Measurements from ENCODE around the gene ISLR2.

The ISLR2 gene

DNA sequence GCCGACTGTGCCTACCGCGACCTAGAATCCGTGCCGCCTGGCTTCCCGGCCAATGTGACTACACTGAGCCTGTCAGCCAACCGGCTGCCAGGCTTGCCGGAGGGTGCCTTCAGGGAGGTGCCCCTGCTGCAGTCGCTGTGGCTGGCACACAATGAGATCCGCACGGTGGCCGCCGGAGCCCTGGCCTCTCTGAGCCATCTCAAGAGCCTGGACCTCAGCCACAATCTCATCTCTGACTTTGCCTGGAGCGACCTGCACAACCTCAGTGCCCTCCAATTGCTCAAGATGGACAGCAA is 44.5 kb downstream of the ISLR2 start:
- no peaks in the 10 kb centered on the region for H3K4me1 Mint-ChIP-seq (ENCODE audit: low read depth)
- DNase-seq: peak; percentile 13
- H3K9me3 Mint-ChIP-seq: no peaks in the 10 kb centered on the region
- no peaks in the 10 kb centered on the region for H3K27me3 Mint-ChIP-seq
- no peak overlapping the region for H3K27ac Mint-ChIP-seq
- no peak overlapping the region for H3K4me3 Mint-ChIP-seq
- H3K36me3 Mint-ChIP-seq (ENCODE audit: low read depth): no peaks in the 10 kb centered on the region

DNA sequence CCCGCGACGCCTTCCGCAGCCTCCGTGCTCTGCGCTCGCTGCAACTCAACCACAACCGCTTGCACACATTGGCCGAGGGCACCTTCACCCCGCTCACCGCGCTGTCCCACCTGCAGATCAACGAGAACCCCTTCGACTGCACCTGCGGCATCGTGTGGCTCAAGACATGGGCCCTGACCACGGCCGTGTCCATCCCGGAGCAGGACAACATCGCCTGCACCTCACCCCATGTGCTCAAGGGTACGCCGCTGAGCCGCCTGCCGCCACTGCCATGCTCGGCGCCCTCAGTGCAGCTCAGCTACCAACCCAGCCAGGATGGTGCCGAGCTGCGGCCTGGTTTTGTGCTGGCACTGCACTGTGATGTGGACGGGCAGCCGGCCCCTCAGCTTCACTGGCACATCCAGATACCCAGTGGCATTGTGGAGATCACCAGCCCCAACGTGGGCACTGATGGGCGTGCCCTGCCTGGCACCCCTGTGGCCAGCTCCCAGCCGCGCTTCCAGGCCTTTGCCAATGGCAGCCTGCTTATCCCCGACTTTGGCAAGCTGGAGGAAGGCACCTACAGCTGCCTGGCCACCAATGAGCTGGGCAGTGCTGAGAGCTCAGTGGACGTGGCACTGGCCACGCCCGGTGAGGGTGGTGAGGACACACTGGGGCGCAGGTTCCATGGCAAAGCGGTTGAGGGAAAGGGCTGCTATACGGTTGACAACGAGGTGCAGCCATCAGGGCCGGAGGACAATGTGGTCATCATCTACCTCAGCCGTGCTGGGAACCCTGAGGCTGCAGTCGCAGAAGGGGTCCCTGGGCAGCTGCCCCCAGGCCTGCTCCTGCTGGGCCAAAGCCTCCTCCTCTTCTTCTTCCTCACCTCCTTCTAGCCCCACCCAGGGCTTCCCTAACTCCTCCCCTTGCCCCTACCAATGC is 45.1 kb downstream of the ISLR2 start:
- H3K4me1 Mint-ChIP-seq (ENCODE audit: low read depth): no peaks in the 10 kb centered on the region

DNA sequence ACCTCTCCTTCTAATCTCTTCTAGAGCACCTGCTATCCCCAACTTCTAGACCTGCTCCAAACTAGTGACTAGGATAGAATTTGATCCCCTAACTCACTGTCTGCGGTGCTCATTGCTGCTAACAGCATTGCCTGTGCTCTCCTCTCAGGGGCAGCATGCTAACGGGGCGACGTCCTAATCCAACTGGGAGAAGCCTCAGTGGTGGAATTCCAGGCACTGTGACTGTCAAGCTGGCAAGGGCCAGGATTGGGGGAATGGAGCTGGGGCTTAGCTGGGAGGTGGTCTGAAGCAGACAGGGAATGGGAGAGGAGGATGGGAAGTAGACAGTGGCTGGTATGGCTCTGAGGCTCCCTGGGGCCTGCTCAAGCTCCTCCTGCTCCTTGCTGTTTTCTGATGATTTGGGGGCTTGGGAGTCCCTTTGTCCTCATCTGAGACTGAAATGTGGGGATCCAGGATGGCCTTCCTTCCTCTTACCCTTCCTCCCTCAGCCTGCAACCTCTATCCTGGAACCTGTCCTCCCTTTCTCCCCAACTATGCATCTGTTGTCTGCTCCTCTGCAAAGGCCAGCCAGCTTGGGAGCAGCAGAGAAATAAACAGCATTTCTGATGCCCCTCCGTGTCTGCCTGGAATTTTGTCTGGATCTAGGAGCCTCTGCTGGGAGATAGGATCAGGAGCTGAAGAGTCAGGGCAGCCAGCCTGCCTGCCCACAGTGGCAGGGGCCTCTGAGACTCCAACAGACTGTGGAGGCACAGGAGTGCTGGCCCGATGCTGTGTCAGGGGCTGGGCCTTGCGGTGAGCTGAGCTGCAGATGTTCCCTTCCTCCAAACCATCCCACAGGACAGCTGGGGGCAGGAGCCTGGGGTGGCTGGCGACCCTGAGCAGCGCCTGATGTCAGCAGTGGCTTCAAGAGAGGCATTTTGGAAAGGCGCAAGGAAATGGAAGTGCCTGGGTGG is 46.2 kb downstream of the ISLR2 start:
- Mint-ChIP-seq H3K4me3 (no peak overlapping the region), H3K4me1 (ENCODE audit: low read depth) (no peaks in the 10 kb centered on the region), H3K27ac (no peak overlapping the region), H3K9me3 (no peaks in the 10 kb centered on the region), H3K27me3 (no peaks in the 10 kb centered on the region), H3K36me3 (ENCODE audit: low read depth) (no peaks in the 10 kb centered on the region)
- no peak for DNase-seq

More for the DNA sequence above, 45.1 kb downstream of the ISLR2 start:
- no peak for DNase-seq
- Mint-ChIP-seq H3K9me3 (no peaks in the 10 kb centered on the region), H3K4me3 (no peak overlapping the region), H3K27ac (no peak overlapping the region), H3K27me3 (no peaks in the 10 kb centered on the region), H3K36me3 (ENCODE audit: low read depth) (no peaks in the 10 kb centered on the region)

DNA sequence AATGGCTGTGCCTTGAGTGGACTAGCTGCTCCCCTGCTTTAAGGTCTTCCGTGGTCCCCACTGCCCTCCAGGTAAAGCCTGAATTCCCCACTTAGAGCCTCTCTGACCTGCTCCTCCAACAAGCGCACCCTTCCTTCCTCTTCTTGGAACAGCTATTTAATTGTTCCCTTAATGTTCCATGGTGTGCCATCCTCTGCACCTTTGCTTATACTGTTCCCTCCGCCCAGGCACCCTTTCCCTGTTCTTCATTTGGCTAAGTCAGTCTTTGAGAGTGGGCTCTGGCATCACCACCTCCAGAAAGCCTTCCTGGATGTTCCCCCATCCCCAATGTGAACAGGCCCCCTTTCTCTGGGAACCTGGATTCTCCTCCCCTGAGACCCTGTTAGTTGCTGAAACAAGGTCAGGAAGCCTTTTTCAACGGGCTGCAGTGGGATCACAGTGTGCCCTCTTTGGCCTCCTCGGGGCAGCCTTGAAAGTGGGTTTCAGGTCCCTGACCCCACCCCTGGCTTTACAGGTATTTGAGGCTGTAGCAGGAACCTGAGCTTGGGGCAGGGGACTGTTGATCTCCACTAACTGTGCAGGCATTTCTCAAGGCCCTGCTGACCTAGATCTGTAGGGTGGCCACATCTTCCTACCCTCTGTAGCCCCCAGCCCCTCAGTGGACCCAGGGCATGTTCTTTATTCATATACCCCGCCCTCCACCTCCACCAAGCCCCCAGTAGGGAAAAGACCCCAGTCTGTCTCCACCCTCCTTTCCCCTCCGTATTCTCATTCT is 48.1 kb downstream of the ISLR2 start:
- Mint-ChIP-seq H3K36me3 (ENCODE audit: low read depth) (no peaks in the 10 kb centered on the region), H3K27me3 (no peaks in the 10 kb centered on the region), H3K4me3 (no peak overlapping the region), H3K4me1 (ENCODE audit: low read depth) (no peaks in the 10 kb centered on the region), H3K27ac (no peak overlapping the region), H3K9me3 (no peaks in the 10 kb centered on the region)
- no peak for DNase-seq

DNA sequence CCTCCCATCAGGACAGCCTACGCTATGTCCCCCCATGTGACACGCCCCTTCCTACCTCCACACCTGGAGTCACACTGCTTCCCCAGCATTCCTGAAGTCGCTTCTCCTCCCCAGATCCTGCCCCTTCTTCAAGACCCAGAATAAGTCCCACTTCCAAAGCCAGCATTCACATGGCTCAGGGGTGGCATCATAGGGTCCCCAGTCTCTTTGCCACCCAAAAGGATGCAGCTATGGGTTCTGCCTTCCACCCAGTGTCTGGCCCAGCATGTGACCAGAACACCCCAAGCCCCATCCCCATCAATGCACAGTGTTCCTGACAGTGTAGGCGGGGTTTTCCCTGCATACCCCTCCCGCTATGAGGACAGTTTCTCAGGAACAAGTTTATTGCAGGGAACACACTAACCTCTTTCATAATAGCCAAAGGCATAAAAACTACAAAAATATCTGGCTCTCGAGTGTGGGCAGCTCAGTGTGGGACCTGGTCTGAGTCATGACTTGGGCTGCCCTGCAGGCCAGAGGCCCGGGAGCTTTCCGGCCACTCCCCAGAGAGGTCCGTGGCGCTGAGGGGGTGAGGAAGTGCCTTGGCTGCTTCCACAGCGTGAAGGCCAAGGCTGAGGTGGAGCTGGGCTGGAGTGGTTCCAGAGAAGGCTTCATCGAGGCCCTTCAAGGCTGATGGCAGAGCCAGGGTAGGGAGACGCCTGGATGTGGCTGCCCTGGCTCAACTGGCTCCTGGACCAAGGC is 48.9 kb downstream of the ISLR2 start:
- Mint-ChIP-seq H3K27ac (no peak overlapping the region), H3K4me1 (ENCODE audit: low read depth) (no peaks in the 10 kb centered on the region), H3K4me3 (no peak overlapping the region), H3K27me3 (no peaks in the 10 kb centered on the region), H3K36me3 (ENCODE audit: low read depth) (no peaks in the 10 kb centered on the region), H3K9me3 (no peaks in the 10 kb centered on the region)
- DNase-seq: no peak

DNA sequence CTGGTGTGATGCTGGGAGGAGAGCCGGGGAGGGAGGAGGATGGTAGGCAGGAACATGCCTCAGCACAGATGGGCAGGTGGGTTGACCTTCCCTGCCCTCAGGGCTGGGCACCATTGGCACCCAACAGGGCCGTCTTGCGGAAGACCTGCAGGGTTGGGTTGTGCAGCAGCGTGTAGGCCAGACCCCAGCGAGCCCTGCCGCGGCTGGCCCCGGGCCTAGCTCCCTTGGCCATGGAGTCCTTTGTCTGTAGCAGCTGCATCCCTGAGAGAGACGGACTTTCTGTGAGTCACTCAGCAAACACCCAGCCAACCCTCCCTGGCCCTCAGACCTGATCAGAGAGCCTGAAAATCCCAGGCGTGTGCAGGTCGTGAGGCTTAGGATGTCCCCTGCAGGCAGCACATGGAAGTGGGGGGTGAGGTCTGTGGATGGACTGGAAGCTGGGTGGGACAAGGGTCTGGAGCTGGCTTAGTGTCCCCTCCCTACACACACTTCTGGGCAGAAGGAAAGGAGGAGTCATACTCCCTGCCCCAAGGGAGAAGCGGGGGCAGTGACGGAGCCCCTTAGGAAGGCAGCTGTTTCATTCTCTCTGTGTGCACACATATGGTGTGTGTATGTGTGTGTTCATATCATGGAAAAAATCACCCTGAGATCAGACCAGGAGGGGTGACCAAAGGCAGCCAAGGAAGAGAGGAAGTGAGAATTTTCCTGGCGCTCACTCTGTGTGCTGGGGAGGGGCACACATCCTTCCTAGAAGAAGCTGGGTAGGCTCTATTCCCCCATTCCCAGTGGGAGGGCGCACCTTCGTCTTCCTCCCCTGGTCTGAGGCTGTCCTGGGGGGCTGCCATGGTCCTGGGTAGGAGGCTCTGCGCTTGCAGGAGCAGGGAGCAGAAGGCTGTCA is 49.8 kb downstream of the ISLR2 start:
- Mint-ChIP-seq H3K36me3 (ENCODE audit: low read depth) (no peaks in the 10 kb centered on the region), H3K4me1 (ENCODE audit: low read depth) (peaks cover 2% of the 10 kb centered on the region), H3K9me3 (no peaks in the 10 kb centered on the region), H3K27ac (no peak overlapping the region), H3K27me3 (no peaks in the 10 kb centered on the region), H3K4me3 (no peak overlapping the region)
- DNase-seq: no peak

DNA sequence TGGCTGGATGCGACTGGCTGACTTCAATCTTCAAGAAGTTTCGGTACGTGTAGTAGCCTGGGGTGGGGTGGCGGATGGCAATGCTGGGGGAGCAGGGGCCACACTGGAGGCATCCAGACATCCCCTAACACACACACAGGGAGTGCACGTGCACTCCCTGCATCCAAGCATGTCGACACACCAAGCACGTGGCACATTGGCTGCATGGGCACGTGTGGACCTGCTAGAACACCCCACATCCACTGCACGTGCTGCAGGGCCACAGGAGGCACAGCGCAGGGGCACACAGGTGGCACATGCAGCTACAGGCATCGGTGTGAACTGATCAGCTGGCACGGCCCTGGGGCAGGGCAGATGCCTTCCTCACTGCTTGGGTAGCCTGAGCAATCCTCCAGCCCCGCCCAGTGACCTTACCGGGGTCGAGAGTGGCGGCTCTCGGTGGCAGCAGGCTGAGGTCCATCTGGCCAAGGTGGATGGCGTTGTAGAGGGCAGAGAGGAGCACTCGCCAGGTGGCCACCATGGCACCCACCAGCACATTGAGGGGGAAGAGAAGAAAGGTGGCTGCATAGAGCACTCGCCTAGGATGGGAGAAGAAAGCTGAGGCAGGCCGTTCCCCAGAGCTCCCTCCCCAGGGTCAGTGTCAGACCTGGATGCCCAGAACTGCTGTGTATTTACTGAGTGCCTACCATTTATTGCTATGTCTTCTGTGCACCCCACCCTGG is 50.7 kb downstream of the ISLR2 start:
- Mint-ChIP-seq H3K9me3 (no peaks in the 10 kb centered on the region), H3K4me3 (no peak overlapping the region), H3K36me3 (ENCODE audit: low read depth) (no peaks in the 10 kb centered on the region), H3K27ac (no peak overlapping the region), H3K27me3 (no peaks in the 10 kb centered on the region), H3K4me1 (ENCODE audit: low read depth) (peaks cover 3% of the 10 kb centered on the region)
- no peak for DNase-seq

DNA sequence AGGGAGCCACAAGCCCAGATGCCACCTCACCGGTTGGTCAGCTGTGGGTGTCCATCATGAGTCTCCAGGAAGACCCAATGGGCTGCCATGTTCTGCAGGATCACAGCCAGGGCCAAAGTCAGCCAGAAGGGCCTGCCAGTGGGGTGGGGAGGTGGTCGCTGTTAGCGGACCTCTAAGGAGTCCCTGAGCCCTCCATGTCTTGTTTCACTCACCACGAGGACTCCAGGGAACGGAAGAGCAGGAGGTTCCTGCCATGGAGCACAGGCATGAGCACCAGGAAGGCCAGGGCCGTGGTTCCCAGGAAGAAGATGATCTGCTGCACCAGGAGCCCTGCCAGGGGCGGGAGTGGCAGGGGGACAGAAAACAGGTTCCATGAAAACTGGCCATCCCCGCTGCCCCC is 51.7 kb downstream of the ISLR2 start:
- H3K36me3 Mint-ChIP-seq (ENCODE audit: low read depth): no peaks in the 10 kb centered on the region
- H3K4me1 Mint-ChIP-seq (ENCODE audit: low read depth): peaks cover 3% of the 10 kb centered on the region
- no peak overlapping the region for H3K27ac Mint-ChIP-seq
- DNase-seq: no peak
- no peaks in the 10 kb centered on the region for H3K27me3 Mint-ChIP-seq
- no peaks in the 10 kb centered on the region for H3K9me3 Mint-ChIP-seq
- no peak overlapping the region for H3K4me3 Mint-ChIP-seq

DNA sequence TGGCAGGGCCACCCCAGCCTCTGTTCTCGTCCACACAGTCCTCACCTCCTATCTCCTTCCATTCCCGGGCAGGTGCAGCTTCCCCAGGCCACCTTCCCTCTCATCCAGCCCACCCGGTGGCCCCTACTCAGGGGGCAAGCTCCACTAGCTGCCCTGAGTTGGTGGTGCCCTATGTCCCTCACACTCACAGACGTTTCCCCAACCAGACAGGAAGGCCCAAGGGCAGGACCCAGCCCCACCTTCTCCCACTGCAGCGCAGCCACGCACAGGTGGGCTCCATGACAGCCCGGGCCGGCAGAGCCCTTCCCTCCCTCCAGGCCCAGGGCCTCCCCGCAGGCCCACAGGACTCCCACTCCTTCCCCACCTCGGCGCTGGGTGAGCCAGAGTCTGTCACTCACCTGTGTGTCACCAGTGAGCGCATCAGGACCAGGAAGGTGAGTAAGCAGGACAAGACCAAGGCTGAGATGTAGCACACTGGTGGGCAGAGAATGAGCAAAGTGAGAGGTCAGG is 54.3 kb downstream of the ISLR2 start:
- no peak overlapping the region for H3K4me3 Mint-ChIP-seq
- H3K4me1 Mint-ChIP-seq (ENCODE audit: low read depth): peaks cover 3% of the 10 kb centered on the region
- H3K36me3 Mint-ChIP-seq (ENCODE audit: low read depth): no peaks in the 10 kb centered on the region
- no peak overlapping the region for H3K27ac Mint-ChIP-seq
- no peaks in the 10 kb centered on the region for H3K27me3 Mint-ChIP-seq
- no peaks in the 10 kb centered on the region for H3K9me3 Mint-ChIP-seq
- DNase-seq: no peak

DNA sequence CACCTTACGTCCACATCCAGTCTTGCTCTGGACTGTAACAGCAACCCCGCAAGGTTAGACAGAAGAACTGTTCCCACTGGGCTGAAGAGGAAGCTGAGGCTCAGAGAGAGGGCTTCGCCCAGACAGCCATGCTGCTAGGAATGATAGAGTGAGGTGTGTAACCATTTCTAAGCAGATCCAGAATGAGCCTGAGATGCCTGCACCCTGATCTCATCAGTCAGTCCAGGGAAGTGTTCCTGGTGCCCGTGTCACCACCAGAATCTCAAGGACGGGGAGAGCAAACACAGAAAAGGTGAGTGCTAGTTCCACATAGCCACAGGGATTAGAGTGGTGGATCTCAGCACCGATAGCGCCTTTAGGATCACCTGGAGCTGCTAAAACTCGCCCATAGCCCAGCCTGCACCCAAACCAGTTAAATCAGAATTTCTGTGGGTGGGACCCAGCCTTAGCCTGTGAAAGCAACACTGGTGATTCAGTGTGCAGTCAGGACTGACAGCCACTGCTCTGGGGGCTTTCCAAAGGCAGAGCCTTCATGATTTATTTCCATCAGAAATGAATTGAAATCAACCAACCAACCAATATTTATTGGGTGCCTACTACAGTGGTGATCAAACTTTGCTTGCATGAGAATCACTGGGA is 55.4 kb downstream of the ISLR2 start:
- Mint-ChIP-seq H3K27ac (no peak overlapping the region), H3K27me3 (no peaks in the 10 kb centered on the region), H3K36me3 (ENCODE audit: low read depth) (no peaks in the 10 kb centered on the region)

More for the DNA sequence above, 55.4 kb downstream of the ISLR2 start:
- H3K9me3 Mint-ChIP-seq: no peaks in the 10 kb centered on the region
- no peak for DNase-seq
- peaks cover 3% of the 10 kb centered on the region for H3K4me1 Mint-ChIP-seq (ENCODE audit: low read depth)
- H3K4me3 Mint-ChIP-seq: no peak overlapping the region
